HCT116 (cell line): Measurements from ENCODE around the gene GNG7. TPM values are rescaled to one million over a fixed set of nuclear protein-coding genes. Genes with fewer than 3 reads are reported as not detected.

ENCODE experiments used
- ATAC-seq: fragments of 200-7000 bp; cut with Tn5 transposase; 2 replicates; pipeline ENCODE4 v1.9.1; 2020; ENCODE audit warnings: mild to moderate bottlenecking, moderate library complexity
- BruUV-seq: library from RNA; stranded (reverse); fragments of 400-500 nt; replicated peaks from 2 replicates; lab custom pipeline; 2021; lab: Mats Ljungman, UMichigan
- CTCF ChIA-PET: fragments of 300-600 bp; sonication (Branson Sonifier 250); formaldehyde crosslinking; loops from one replicate; lab custom pipeline; 2021; ENCODE audit warnings: antibody characterized with exemption; lab: Charles Lee
- POLR2A ChIA-PET: fragments of 300-600, 350-600 bp; sonication (Branson Sonifier 250); formaldehyde crosslinking; loops from one replicate; lab custom pipeline; 2021; ENCODE audit warnings: antibody characterized with exemption; lab: Charles Lee
- RAD21 ChIA-PET, 2 experiments: fragments of 300-600 bp; sonication (Branson Sonifier 250); formaldehyde crosslinking; loops; one replicate each; lab custom pipeline; 2023; ENCODE audit warnings: low total read pairs in 2 of 2; ENCODE audit not compliant: uncharacterized antibody in 2 of 2, unreplicated experiment in 2 of 2, low non-redundant PET in 1 of 2; lab: Charles Lee
- DNase-seq: peaks from one replicate; pipeline ENCODE4 v3.0.0-alpha.2; 2010; ENCODE audit warnings: low read depth, low spot score
- H2AFZ ChIP-seq: fragments of 200-600 bp; shearing (Covaris generic), sonication (generic); 2 replicates; pipeline ENCODE4 v1.6.1; 2017; ENCODE audit warnings: low read depth, mixed run types, mixed read lengths, antibody characterized with exemption, low read length; ENCODE audit not compliant: poor library complexity, severe bottlenecking
- H3K27ac ChIP-seq: 2 replicates; pipeline ENCODE4 v1.5.1; 2012; ENCODE audit warnings: low read depth, low read length
- H3K27me3 ChIP-seq: fragments of 200-600 bp; sonication (generic); 2 replicates; pipeline ENCODE4 v1.6.1; 2016; ENCODE audit warnings: mixed run types, low read length, mixed read lengths; ENCODE audit not compliant: insufficient read depth
- H3K36me3 ChIP-seq, 2 experiments: fragments of 200-500 bp in 1 of 2; fragments of 200-600 bp in 1 of 2; sonication (Bioruptor generic) in 1 of 2; sonication (generic) in 1 of 2; 2 replicates each; pipeline versions ENCODE4 v1.5.1 to v1.6.1; 2014 to 2016; ENCODE audit warnings: low read length in 2 of 2, inconsistent platforms in 1 of 2, mixed read lengths in 1 of 2, mixed run types in 1 of 2; ENCODE audit not compliant: insufficient read depth in 2 of 2, control insufficient read depth in 1 of 2
- H3K4me1 ChIP-seq, 2 experiments: fragments of 200-600 bp in 1 of 2; sonication (generic) in 1 of 2; 2 replicates each; pipeline versions ENCODE4 v1.5.1 to v1.6.1; 2012 to 2017; ENCODE audit warnings: low read length in 2 of 2, inconsistent platforms in 1 of 2, mild to moderate bottlenecking in 1 of 2, mixed read lengths in 1 of 2, mixed run types in 1 of 2, moderate library complexity in 1 of 2; ENCODE audit not compliant: insufficient read depth in 2 of 2, control insufficient read depth in 1 of 2
- H3K4me2 ChIP-seq: fragments of 200-600 bp; sonication (generic); 2 replicates; pipeline ENCODE4 v1.6.1; 2017; ENCODE audit warnings: mixed run types, low read length, mixed read lengths
- H3K4me3 ChIP-seq, 2 experiments: fragments of 200-600 bp in 1 of 2; sonication (generic) in 1 of 2; replicated peaks in 1 of 2; 2 replicates each; pipeline ENCODE4 v1.5.1; 2011 to 2016; ENCODE audit warnings: low read length in 2 of 2, control low read depth in 1 of 2, low read depth in 1 of 2, mild to moderate bottlenecking in 1 of 2, mixed read lengths in 1 of 2, mixed run types in 1 of 2
- H3K79me2 ChIP-seq: fragments of 200-600 bp; sonication (generic); 2 replicates; pipeline ENCODE4 v1.6.1; 2017; ENCODE audit warnings: mild to moderate bottlenecking, mixed run types, low read length, moderate library complexity, mixed read lengths; ENCODE audit not compliant: insufficient read depth
- H3K9ac ChIP-seq: fragments of 200-600 bp; sonication (generic); 2 replicates; pipeline ENCODE4 v1.6.1; 2016; ENCODE audit warnings: low read length, mixed read lengths
- H3K9me2 ChIP-seq: fragments of 200-600 bp; sonication (generic), shearing (Covaris generic); 2 replicates; pipeline ENCODE4 v1.6.1; 2017; ENCODE audit warnings: mixed run types, mild to moderate bottlenecking, moderate library complexity; ENCODE audit not compliant: insufficient read depth
- H3K9me3 ChIP-seq, 2 experiments: fragments of 200-500 bp in 1 of 2; fragments of 200-600 bp in 1 of 2; sonication (Bioruptor generic) in 1 of 2; sonication (generic) in 1 of 2; 2 replicates each; pipeline ENCODE4 v1.6.1; 2014 to 2017; ENCODE audit warnings: low read length in 2 of 2, mixed read lengths in 2 of 2, inconsistent platforms in 1 of 2, low read depth in 1 of 2, mild to moderate bottlenecking in 1 of 2, mixed run types in 1 of 2, moderate library complexity in 1 of 2; ENCODE audit not compliant: control insufficient read depth in 1 of 2, insufficient read depth in 1 of 2
- H4K20me1 ChIP-seq: fragments of 200-600 bp; sonication (generic), shearing (Covaris generic); 2 replicates; pipeline ENCODE4 v1.6.1; 2017; ENCODE audit warnings: mixed run types, mild to moderate bottlenecking, moderate library complexity; ENCODE audit not compliant: insufficient read depth
- CBX3 ChIP-seq: IDR thresholded peaks from 2 replicates; pipeline ENCODE4 v1.6.1; 2012; ENCODE audit warnings: low read depth
- EGR1 ChIP-seq: IDR thresholded peaks from 2 replicates; pipeline ENCODE4 v1.6.1; 2012; ENCODE audit warnings: low read depth
- EZH2phosphoT487 ChIP-seq: fragments of 200-600 bp; IDR thresholded peaks from 2 replicates; pipeline ENCODE4 v1.6.1; 2018; ENCODE audit warnings: antibody characterized with exemption, borderline replicate concordance
- FOSL1 ChIP-seq: IDR thresholded peaks from 2 replicates; pipeline ENCODE4 v1.6.1; 2012; ENCODE audit warnings: low read depth
- POLR2A ChIP-seq: IDR thresholded peaks from 2 replicates; pipeline ENCODE4 v1.7.0; 2011; ENCODE audit warnings: borderline replicate concordance; ENCODE audit not compliant: insufficient read depth, insufficient read length; ENCODE audit errors: extremely low read depth
- POLR2AphosphoS5 ChIP-seq: IDR thresholded peaks from 2 replicates; pipeline ENCODE4 v1.6.1; 2011; ENCODE audit warnings: mild to moderate bottlenecking, low read depth, low read length, moderate library complexity
- RAD21 ChIP-seq: IDR thresholded peaks from 2 replicates; pipeline ENCODE4 v1.6.1; 2012; ENCODE audit warnings: low read depth, mild to moderate bottlenecking
- SIN3A ChIP-seq: IDR thresholded peaks from 2 replicates; pipeline ENCODE4 v1.6.1; 2012; ENCODE audit warnings: low read depth
- SRF ChIP-seq: IDR thresholded peaks from 2 replicates; pipeline ENCODE4 v1.6.1; 2012; ENCODE audit warnings: low read depth
- TCF7L2 ChIP-seq: IDR thresholded peaks from 2 replicates; pipeline ENCODE4 v1.7.0; 2011; ENCODE audit warnings: borderline replicate concordance, inconsistent platforms; ENCODE audit not compliant: insufficient read depth, insufficient read length; ENCODE audit errors: extremely low read depth
- ZFX ChIP-seq: fragments of 450-650 bp; IDR thresholded peaks from 2 replicates; pipeline ENCODE4 v1.6.1; 2017
- ZNF274 ChIP-seq: fragments of 200-500 bp; sonication (Bioruptor generic); IDR thresholded peaks from 2 replicates; pipeline ENCODE4 v1.6.1; 2014; ENCODE audit warnings: mild to moderate bottlenecking, low read depth, low read length, inconsistent platforms
- intact Hi-C: fragments of 100-400 bp; cut with micrococcal nuclease; formaldehyde crosslinking; loops from 2 replicates; pipeline ENCODE4 v1.10.0; 2022
- total RNA-seq: library from RNA; stranded (reverse); gene quantifications from one replicate; pipeline ENCODE4 v1.2.1, GENCODE V29; 2021; ENCODE audit not compliant: unreplicated experiment
- TF ChIP-seq, protein P1 (sequence below): IDR thresholded peaks from 2 replicates; pipeline ENCODE4 v1.6.1; 2012
- TF ChIP-seq, protein P2 (sequence below): IDR thresholded peaks from 2 replicates; pipeline ENCODE4 v1.6.1; 2011; ENCODE audit warnings: mild to moderate bottlenecking, low read length, moderate library complexity; ENCODE audit not compliant: insufficient replicate concordance; ENCODE audit errors: extremely low read depth
- TF ChIP-seq, protein P3 (sequence below), 3 experiments: fragments of 200-600 bp in 1 of 3; sonication (generic) in 1 of 3; IDR thresholded peaks in 2 of 3; conservative IDR thresholded peaks in 1 of 3; 2 replicates each; pipeline ENCODE4 v1.5.1; 2012 to 2017; ENCODE audit warnings: low read depth in 2 of 3, low read length in 2 of 3, antibody characterized with exemption in 1 of 3, borderline replicate concordance in 1 of 3, control low read depth in 1 of 3, mild to moderate bottlenecking in 1 of 3, mixed read lengths in 1 of 3, mixed run types in 1 of 3, moderate library complexity in 1 of 3; ENCODE audit not compliant: insufficient read depth in 1 of 3

GNG7 gene
- total RNA-seq, 1 experiment from 2014 or later: 11.3 TPM

DNA sequence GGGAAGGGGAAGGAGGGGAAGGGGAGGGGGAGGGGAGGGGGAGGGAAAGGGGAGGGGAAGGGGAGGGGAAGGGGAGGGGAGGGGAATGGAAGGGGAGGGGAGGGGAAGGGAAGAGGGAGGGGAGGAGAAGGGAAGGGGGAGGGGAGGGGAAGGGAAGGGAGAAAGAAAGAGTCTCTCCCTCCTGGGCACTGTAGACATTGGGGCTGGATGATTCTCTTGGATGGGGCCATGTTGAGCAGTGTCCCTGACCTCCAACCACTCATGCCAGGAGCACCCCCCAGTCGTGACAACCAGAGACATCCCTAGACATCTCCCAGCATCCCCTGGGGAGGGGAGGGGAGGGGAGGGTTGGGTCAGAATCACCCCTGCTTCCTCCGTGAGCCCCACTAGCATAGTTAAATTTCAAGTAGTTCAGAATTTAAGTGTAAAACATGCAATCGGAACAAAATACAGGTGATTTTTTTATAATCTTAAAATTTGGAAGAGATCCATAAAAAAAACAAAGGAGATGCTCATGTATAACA, 64.0 kb downstream of the GNG7 start:
- no peak for TF ChIP-seq FOSL1
- no peak for TF ChIP-seq SRF
- TF ChIP-seq, protein P1, sequence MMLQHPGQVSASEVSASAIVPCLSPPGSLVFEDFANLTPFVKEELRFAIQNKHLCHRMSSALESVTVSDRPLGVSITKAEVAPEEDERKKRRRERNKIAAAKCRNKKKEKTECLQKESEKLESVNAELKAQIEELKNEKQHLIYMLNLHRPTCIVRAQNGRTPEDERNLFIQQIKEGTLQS: no peak
- TF ChIP-seq, protein P2, sequence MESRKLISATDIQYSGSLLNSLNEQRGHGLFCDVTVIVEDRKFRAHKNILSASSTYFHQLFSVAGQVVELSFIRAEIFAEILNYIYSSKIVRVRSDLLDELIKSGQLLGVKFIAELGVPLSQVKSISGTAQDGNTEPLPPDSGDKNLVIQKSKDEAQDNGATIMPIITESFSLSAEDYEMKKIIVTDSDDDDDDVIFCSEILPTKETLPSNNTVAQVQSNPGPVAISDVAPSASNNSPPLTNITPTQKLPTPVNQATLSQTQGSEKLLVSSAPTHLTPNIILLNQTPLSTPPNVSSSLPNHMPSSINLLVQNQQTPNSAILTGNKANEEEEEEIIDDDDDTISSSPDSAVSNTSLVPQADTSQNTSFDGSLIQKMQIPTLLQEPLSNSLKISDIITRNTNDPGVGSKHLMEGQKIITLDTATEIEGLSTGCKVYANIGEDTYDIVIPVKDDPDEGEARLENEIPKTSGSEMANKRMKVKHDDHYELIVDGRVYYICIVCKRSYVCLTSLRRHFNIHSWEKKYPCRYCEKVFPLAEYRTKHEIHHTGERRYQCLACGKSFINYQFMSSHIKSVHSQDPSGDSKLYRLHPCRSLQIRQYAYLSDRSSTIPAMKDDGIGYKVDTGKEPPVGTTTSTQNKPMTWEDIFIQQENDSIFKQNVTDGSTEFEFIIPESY: no peak
- no peak for TF ChIP-seq SIN3A
- TF ChIP-seq RAD21: no peak
- no peak for TF ChIP-seq POLR2A
- TF ChIP-seq POLR2AphosphoS5: no peak
- TF ChIP-seq, protein P3, sequence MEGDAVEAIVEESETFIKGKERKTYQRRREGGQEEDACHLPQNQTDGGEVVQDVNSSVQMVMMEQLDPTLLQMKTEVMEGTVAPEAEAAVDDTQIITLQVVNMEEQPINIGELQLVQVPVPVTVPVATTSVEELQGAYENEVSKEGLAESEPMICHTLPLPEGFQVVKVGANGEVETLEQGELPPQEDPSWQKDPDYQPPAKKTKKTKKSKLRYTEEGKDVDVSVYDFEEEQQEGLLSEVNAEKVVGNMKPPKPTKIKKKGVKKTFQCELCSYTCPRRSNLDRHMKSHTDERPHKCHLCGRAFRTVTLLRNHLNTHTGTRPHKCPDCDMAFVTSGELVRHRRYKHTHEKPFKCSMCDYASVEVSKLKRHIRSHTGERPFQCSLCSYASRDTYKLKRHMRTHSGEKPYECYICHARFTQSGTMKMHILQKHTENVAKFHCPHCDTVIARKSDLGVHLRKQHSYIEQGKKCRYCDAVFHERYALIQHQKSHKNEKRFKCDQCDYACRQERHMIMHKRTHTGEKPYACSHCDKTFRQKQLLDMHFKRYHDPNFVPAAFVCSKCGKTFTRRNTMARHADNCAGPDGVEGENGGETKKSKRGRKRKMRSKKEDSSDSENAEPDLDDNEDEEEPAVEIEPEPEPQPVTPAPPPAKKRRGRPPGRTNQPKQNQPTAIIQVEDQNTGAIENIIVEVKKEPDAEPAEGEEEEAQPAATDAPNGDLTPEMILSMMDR (IDR thresholded peaks at IDR 0.05 in 2 of 3, conservative IDR thresholded peaks at IDR 0.05 in 1 of 3; ENCODE audit: borderline replicate concordance in 1 of 3, insufficient read depth in 1 of 3, low read depth in 2 of 3, low read length in 2 of 3): no peak
- no peak for TF ChIP-seq CBX3
- no peak for TF ChIP-seq EGR1
- TF ChIP-seq ZNF274: no peak
- no peak for TF ChIP-seq TCF7L2
- TF ChIP-seq EZH2phosphoT487: no peak
- TF ChIP-seq ZFX: no peak
- BruUV-seq: no TSS peak
- Histone ChIP-seq H3K9me3 (no peaks in the 10 kb centered on the region), H3K9me2 (no peaks in the 10 kb centered on the region), H3K4me1 (peaks cover 5 to 15% of the 10 kb centered on the region in 2 experiments; a peak in 2 of 4 replicates), H3K27ac (no peak overlapping the region), H3K4me2 (no peak overlapping the region), H2AFZ (no peak overlapping the region), H3K36me3 (no peaks in the 10 kb centered on the region), H3K9ac (no peak overlapping the region), H3K27me3 (no peaks in the 10 kb centered on the region), H3K4me3 (no peak overlapping the region), H3K79me2 (no peaks in the 10 kb centered on the region), H4K20me1 (no peaks in the 10 kb centered on the region)
- POLR2A ChIA-PET: interaction anchor here (0.7 kb wide), 2 partner anchors 162 to 163 kb away, joined by 3 to 5 read pairs; partner anchors contain the start of gene GADD45B
- ATAC-seq (no peak), DNase-seq (no peak)
- RAD21 ChIA-PET: no interaction called here
- CTCF ChIA-PET: interaction anchor here (1.5 kb wide), 1 partner anchor 10 kb away, joined by 5 read pairs; no protein-coding TSS in a partner anchor
- intact Hi-C loops: no loop called here
